ENCODE measurements around the gene CORO6. TPM values are rescaled to one million over a fixed set of nuclear protein-coding genes. Genes with fewer than 3 reads are reported as not detected.

CORO6 gene
- total RNA-seq, 1 experiment from 2014 or later, result 2.8 TPM

- no peak overlapping the region for H3K4me3 ChIP-seq (ENCODE audit: low read depth, low read length)
- Mint-ChIP-seq H3K27me3 (ENCODE audit: insufficient read depth, unreplicated experiment) (no peaks in the 10 kb centered on the region), H3K36me3 (ENCODE audit: insufficient read depth, unreplicated experiment) (peaks cover 32% of the 10 kb centered on the region), H3K4me3 (ENCODE audit: unreplicated experiment) (no peak overlapping the region), H3K4me1 (ENCODE audit: low read depth, unreplicated experiment) (peaks cover 6% of the 10 kb centered on the region), H3K27ac (ENCODE audit: unreplicated experiment) (no peak overlapping the region), H3K9me3 (ENCODE audit: unreplicated experiment) (no peaks in the 10 kb centered on the region)
- peaks cover 1% of the 10 kb centered on the region; the same call in 1 of the 2 replicates for H3K36me3 ChIP-seq (ENCODE audit: control insufficient read depth, insufficient read depth, low read length)
- H3K9me3 ChIP-seq, result no peaks in the 10 kb centered on the region
- POLR2A ChIA-PET, result no interaction called here
- DNase-seq, result peak in 1 of 2 experiments; percentile 32
- no TSS peak for BruUV-seq (replicated peaks)
- intact Hi-C loops (cut with micrococcal nuclease; ENCODE audit: unreplicated experiment), result no loop called here
- no peaks in the 10 kb centered on the region for H3K27me3 ChIP-seq (replicated peaks; ENCODE audit: control insufficient read depth, insufficient read depth, low read length)
- peaks cover 10% of the 10 kb centered on the region for H3K4me1 ChIP-seq
- CTCF ChIA-PET, result no interaction called here
- TF ChIP-seq, protein P1, sequence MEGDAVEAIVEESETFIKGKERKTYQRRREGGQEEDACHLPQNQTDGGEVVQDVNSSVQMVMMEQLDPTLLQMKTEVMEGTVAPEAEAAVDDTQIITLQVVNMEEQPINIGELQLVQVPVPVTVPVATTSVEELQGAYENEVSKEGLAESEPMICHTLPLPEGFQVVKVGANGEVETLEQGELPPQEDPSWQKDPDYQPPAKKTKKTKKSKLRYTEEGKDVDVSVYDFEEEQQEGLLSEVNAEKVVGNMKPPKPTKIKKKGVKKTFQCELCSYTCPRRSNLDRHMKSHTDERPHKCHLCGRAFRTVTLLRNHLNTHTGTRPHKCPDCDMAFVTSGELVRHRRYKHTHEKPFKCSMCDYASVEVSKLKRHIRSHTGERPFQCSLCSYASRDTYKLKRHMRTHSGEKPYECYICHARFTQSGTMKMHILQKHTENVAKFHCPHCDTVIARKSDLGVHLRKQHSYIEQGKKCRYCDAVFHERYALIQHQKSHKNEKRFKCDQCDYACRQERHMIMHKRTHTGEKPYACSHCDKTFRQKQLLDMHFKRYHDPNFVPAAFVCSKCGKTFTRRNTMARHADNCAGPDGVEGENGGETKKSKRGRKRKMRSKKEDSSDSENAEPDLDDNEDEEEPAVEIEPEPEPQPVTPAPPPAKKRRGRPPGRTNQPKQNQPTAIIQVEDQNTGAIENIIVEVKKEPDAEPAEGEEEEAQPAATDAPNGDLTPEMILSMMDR (IDR thresholded peaks at IDR 0.05; ENCODE audit: insufficient read depth in 1 of 2, low read depth in 1 of 2, low read length in 1 of 2, severe bottlenecking in 1 of 2, unreplicated experiment in 1 of 2), result no peak
These were observed 50.6 kb downstream of the CORO6 start for GRCh38 chr17:29571883-29572681.

GRCh38 chr17:29571486-29571882, 51.2 kb downstream of the CORO6 start:
- Mint-ChIP-seq H3K27me3 (ENCODE audit: insufficient read depth, unreplicated experiment) (no peaks in the 10 kb centered on the region), H3K9me3 (ENCODE audit: unreplicated experiment) (no peaks in the 10 kb centered on the region), H3K27ac (ENCODE audit: unreplicated experiment) (no peak overlapping the region), H3K4me1 (ENCODE audit: low read depth, unreplicated experiment) (peaks cover 6% of the 10 kb centered on the region), H3K4me3 (ENCODE audit: unreplicated experiment) (no peak overlapping the region), H3K36me3 (ENCODE audit: insufficient read depth, unreplicated experiment) (peaks cover 32% of the 10 kb centered on the region)
- DNase-seq, result peak in 1 of 2 experiments; percentile 32
- POLR2A ChIA-PET, result no interaction called here
- TF ChIP-seq, protein P1 (IDR thresholded peaks at IDR 0.05; ENCODE audit: insufficient read depth in 1 of 2, low read depth in 1 of 2, low read length in 1 of 2, severe bottlenecking in 1 of 2, unreplicated experiment in 1 of 2), result no peak
- H3K27me3 ChIP-seq (replicated peaks; ENCODE audit: control insufficient read depth, insufficient read depth, low read length), result no peaks in the 10 kb centered on the region
- H3K36me3 ChIP-seq (ENCODE audit: control insufficient read depth, insufficient read depth, low read length), result peaks cover 1% of the 10 kb centered on the region; the same call in 1 of the 2 replicates
- BruUV-seq (replicated peaks), result no TSS peak
- intact Hi-C loops (cut with micrococcal nuclease; ENCODE audit: unreplicated experiment), result no loop called here
- H3K9me3 ChIP-seq, result no peaks in the 10 kb centered on the region
- CTCF ChIA-PET, result no interaction called here
- no peak overlapping the region for H3K4me3 ChIP-seq (ENCODE audit: low read depth, low read length)
- peaks cover 10% of the 10 kb centered on the region for H3K4me1 ChIP-seq

- no peak overlapping the region for H3K4me3 ChIP-seq (ENCODE audit: low read depth, low read length)
- peaks cover 10% of the 10 kb centered on the region for H3K4me1 ChIP-seq
- DNase-seq, result no peak
- Mint-ChIP-seq H3K4me3 (ENCODE audit: unreplicated experiment) (peak overlapping the region; percentile 5), H3K36me3 (ENCODE audit: insufficient read depth, unreplicated experiment) (peaks cover 39% of the 10 kb centered on the region), H3K27me3 (ENCODE audit: insufficient read depth, unreplicated experiment) (no peaks in the 10 kb centered on the region), H3K27ac (ENCODE audit: unreplicated experiment) (no peak overlapping the region), H3K4me1 (ENCODE audit: low read depth, unreplicated experiment) (peaks cover 6% of the 10 kb centered on the region), H3K9me3 (ENCODE audit: unreplicated experiment) (no peaks in the 10 kb centered on the region)
- H3K27me3 ChIP-seq (replicated peaks; ENCODE audit: control insufficient read depth, insufficient read depth, low read length), result no peaks in the 10 kb centered on the region
- POLR2A ChIA-PET, result interaction anchor here (0.5 to 0.6 kb wide), 2 partner anchors 164 to 276 kb away, joined by 3 to 5 read pairs; partner anchors contain the start of gene NUFIP2
- H3K36me3 ChIP-seq (ENCODE audit: control insufficient read depth, insufficient read depth, low read length), result peaks cover 1% of the 10 kb centered on the region; the same call in 1 of the 2 replicates
- CTCF ChIA-PET, result interaction anchor here (0.7 to 0.8 kb wide), 2 partner anchors 47 to 1121 kb away, joined by 3 read pairs; no protein-coding TSS in a partner anchor
- intact Hi-C loops (cut with micrococcal nuclease; ENCODE audit: unreplicated experiment), result no loop called here
- TF ChIP-seq, protein P1 (IDR thresholded peaks at IDR 0.05; ENCODE audit: insufficient read depth in 1 of 2, low read depth in 1 of 2, low read length in 1 of 2, severe bottlenecking in 1 of 2, unreplicated experiment in 1 of 2), result no peak
- TSS peak; percentile 29 for BruUV-seq (replicated peaks)
- H3K9me3 ChIP-seq, result no peaks in the 10 kb centered on the region
These were observed 52.2 kb downstream of the CORO6 start for GRCh38 chr17:29570521-29570920.

All from Caco-2 (cell line).